ENCODE data around the gene KCTD13. TPM values are rescaled to one million over a fixed set of nuclear protein-coding genes. Genes with fewer than 3 reads are reported as not detected.

Gene KCTD13
- polyA plus RNA-seq, 1 of the 3 experiments (the other 2 are of a cell fraction), result 31.0 TPM

GRCh38 chr16:29906520-29907244, 19.3 kb downstream of the KCTD13 start (continued):
- no peak for TF ChIP-seq EP300 (IDR thresholded peaks at IDR 0.05; ENCODE audit: borderline replicate concordance in 1 of 2, low read depth in 1 of 2, low read length in 1 of 2)
- TF ChIP-seq RFX5 (IDR thresholded peaks at IDR 0.05; ENCODE audit: low read length), result no peak
- no peak for TF ChIP-seq TCF12 (IDR thresholded peaks at IDR 0.05)
- TF ChIP-seq EZH2phosphoT487 (IDR thresholded peaks at IDR 0.05; ENCODE audit: borderline replicate concordance, low read depth), result no peak
- TF ChIP-seq POLR2AphosphoS5 (IDR thresholded peaks at IDR 0.05; ENCODE audit: low read depth, low read length), result no peak
- TF ChIP-seq, protein P1, sequence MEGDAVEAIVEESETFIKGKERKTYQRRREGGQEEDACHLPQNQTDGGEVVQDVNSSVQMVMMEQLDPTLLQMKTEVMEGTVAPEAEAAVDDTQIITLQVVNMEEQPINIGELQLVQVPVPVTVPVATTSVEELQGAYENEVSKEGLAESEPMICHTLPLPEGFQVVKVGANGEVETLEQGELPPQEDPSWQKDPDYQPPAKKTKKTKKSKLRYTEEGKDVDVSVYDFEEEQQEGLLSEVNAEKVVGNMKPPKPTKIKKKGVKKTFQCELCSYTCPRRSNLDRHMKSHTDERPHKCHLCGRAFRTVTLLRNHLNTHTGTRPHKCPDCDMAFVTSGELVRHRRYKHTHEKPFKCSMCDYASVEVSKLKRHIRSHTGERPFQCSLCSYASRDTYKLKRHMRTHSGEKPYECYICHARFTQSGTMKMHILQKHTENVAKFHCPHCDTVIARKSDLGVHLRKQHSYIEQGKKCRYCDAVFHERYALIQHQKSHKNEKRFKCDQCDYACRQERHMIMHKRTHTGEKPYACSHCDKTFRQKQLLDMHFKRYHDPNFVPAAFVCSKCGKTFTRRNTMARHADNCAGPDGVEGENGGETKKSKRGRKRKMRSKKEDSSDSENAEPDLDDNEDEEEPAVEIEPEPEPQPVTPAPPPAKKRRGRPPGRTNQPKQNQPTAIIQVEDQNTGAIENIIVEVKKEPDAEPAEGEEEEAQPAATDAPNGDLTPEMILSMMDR (IDR thresholded peaks at IDR 0.05), result no peak
- no peak for TF ChIP-seq ELF1 (IDR thresholded peaks at IDR 0.05)

GRCh38 chr16:29905668-29906067, 20.4 kb downstream of the KCTD13 start:
- Histone ChIP-seq H3K4me3 (ENCODE audit: low read depth in 2 of 2, low read length in 1 of 2) (no peak overlapping the region), H2AFZ (ENCODE audit: low read depth) (no peak overlapping the region), H4K20me1 (ENCODE audit: insufficient read depth) (no peaks in the 10 kb centered on the region), H3F3A (replicated peaks; ENCODE audit: insufficient read depth) (peaks cover 19% of the 10 kb centered on the region), H3K27me3 (ENCODE audit: insufficient read depth) (no peaks in the 10 kb centered on the region), H3K27ac (ENCODE audit: low read depth in 2 of 2, low read length in 1 of 2) (no peak overlapping the region), H3K9ac (no peak overlapping the region), H3K36me3 (replicated peaks in 1 of 2; ENCODE audit: control insufficient read depth in 1 of 2, insufficient read depth in 2 of 2, low read length in 1 of 2) (peaks cover 4 to 6% of the 10 kb centered on the region in 2 experiments), H3K4me1 (ENCODE audit: control insufficient read depth in 1 of 2, insufficient read depth in 2 of 2, low read depth in 1 of 2, low read length in 1 of 2) (peaks cover 0 to 4% of the 10 kb centered on the region in 2 experiments; a peak in 1 of 4 replicates), H3K9me3 (no peaks in the 10 kb centered on the region), H3K9me2 (no peaks in the 10 kb centered on the region), H3K79me2 (ENCODE audit: insufficient read depth) (peaks cover 41% of the 10 kb centered on the region), H3K4me2 (no peak overlapping the region)
- POLR2A ChIA-PET, result no interaction called here
- TF ChIP-seq SMC3 (IDR thresholded peaks at IDR 0.05; ENCODE audit: low read depth, low read length), result no peak
- no peak for TF ChIP-seq EP300 (IDR thresholded peaks at IDR 0.05; ENCODE audit: borderline replicate concordance in 1 of 2, low read depth in 1 of 2, low read length in 1 of 2)
- TF ChIP-seq RAD21 (IDR thresholded peaks at IDR 0.05; ENCODE audit: low read length), result no peak
- TF ChIP-seq, protein P2, sequence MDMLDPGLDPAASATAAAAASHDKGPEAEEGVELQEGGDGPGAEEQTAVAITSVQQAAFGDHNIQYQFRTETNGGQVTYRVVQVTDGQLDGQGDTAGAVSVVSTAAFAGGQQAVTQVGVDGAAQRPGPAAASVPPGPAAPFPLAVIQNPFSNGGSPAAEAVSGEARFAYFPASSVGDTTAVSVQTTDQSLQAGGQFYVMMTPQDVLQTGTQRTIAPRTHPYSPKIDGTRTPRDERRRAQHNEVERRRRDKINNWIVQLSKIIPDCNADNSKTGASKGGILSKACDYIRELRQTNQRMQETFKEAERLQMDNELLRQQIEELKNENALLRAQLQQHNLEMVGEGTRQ (IDR thresholded peaks at IDR 0.05; ENCODE audit: borderline replicate concordance, low read depth, low read length), result no peak
- TF ChIP-seq ELF1 (IDR thresholded peaks at IDR 0.05), result no peak
- TF ChIP-seq RFX5 (IDR thresholded peaks at IDR 0.05; ENCODE audit: low read length), result no peak
- no peak for TF ChIP-seq GATA2 (CRISPR knock-in tag; IDR thresholded peaks at IDR 0.05)
- TF ChIP-seq REST (IDR thresholded peaks at IDR 0.05; ENCODE audit: low read depth, low read length), result no peak
- no peak for TF ChIP-seq RCOR1 (IDR thresholded peaks at IDR 0.05; ENCODE audit: low read length)
- TF ChIP-seq TCF12 (IDR thresholded peaks at IDR 0.05), result no peak
- TF ChIP-seq POLR2AphosphoS5 (IDR thresholded peaks at IDR 0.05; ENCODE audit: low read depth, low read length), result no peak
- TF ChIP-seq YY1 (IDR thresholded peaks at IDR 0.05; ENCODE audit: low read depth), result no peak
- TF ChIP-seq MXI1 (IDR thresholded peaks at IDR 0.05; ENCODE audit: low read depth, low read length), result no peak
- TF ChIP-seq FOXM1 (IDR thresholded peaks at IDR 0.05; ENCODE audit: low read depth), result no peak
- TF ChIP-seq, protein P3, sequence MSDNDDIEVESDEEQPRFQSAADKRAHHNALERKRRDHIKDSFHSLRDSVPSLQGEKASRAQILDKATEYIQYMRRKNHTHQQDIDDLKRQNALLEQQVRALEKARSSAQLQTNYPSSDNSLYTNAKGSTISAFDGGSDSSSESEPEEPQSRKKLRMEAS (IDR thresholded peaks at IDR 0.05; ENCODE audit: low read depth), result no peak
- TF ChIP-seq JUND (IDR thresholded peaks at IDR 0.05), result no peak
- TF ChIP-seq NFIC (IDR thresholded peaks at IDR 0.05; ENCODE audit: borderline replicate concordance), result no peak
- TF ChIP-seq, protein P4, sequence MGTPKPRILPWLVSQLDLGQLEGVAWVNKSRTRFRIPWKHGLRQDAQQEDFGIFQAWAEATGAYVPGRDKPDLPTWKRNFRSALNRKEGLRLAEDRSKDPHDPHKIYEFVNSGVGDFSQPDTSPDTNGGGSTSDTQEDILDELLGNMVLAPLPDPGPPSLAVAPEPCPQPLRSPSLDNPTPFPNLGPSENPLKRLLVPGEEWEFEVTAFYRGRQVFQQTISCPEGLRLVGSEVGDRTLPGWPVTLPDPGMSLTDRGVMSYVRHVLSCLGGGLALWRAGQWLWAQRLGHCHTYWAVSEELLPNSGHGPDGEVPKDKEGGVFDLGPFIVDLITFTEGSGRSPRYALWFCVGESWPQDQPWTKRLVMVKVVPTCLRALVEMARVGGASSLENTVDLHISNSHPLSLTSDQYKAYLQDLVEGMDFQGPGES (IDR thresholded peaks at IDR 0.05; ENCODE audit: low read depth, low read length), result no peak
- TF ChIP-seq EZH2phosphoT487 (IDR thresholded peaks at IDR 0.05; ENCODE audit: borderline replicate concordance, low read depth), result no peak
- no peak for DNase-seq
- WGBS (ENCODE audit: low lambda C conversion rate), result 91% methylated on average over 12 of the region's 13 CpGs
- CTCF ChIA-PET, result no interaction called here

Data from SK-N-SH (cell line).